Endothelial cell of umbilical vein (primary cell): ENCODE data around the gene RET.
"Not testable (repeated sequence)": the region's sequence is repeated elsewhere in the genome, so short reads cannot be mapped to it uniquely, and the experiment has no call there.

Source experiments
- CTCF ChIP-seq, 2 donors: IDR thresholded peaks; 1 replicate in 1 of 2; 2 replicates in 1 of 2; pipeline ENCODE4 v1.5.1; 2011; ENCODE audit warnings: low read length in 2 of 2, mild to moderate bottlenecking in 2 of 2, moderate library complexity in 2 of 2, control low read depth in 1 of 2, inconsistent platforms in 1 of 2, low read depth in 1 of 2; ENCODE audit not compliant: insufficient read depth in 1 of 2; ENCODE audit errors: extremely low read depth in 1 of 2
- EZH2 ChIP-seq: IDR thresholded peaks from 2 replicates; pipeline ENCODE4 v1.6.1; 2012; ENCODE audit warnings: borderline replicate concordance, low read depth, mild to moderate bottlenecking, moderate library complexity, low read length, inconsistent platforms; ENCODE audit not compliant: severe bottlenecking
- FOS ChIP-seq: IDR thresholded peaks from 2 replicates; pipeline ENCODE4 v1.6.1; 2011; ENCODE audit warnings: mild to moderate bottlenecking, low read length, moderate library complexity, borderline replicate concordance; ENCODE audit not compliant: insufficient read depth
- GATA2 ChIP-seq: IDR thresholded peaks from 2 replicates; pipeline ENCODE4 v1.7.0; 2011; ENCODE audit warnings: low read depth, mild to moderate bottlenecking, moderate library complexity, mixed read lengths, low read length; ENCODE audit not compliant: insufficient read length, insufficient read depth
- JUN ChIP-seq: IDR thresholded peaks from 2 replicates; pipeline ENCODE4 v1.6.1; 2011; ENCODE audit warnings: borderline replicate concordance, low read depth; ENCODE audit not compliant: insufficient read length, insufficient read depth
- MAX ChIP-seq: IDR thresholded peaks from 2 replicates; pipeline ENCODE4 v1.6.1; 2011; ENCODE audit not compliant: insufficient read depth, insufficient read length
- MYC ChIP-seq: IDR thresholded peaks from one replicate; pipeline ENCODE4 v1.6.1; 2011; ENCODE audit warnings: mild to moderate bottlenecking, low read depth, low read length
- POLR2A ChIP-seq: IDR thresholded peaks from 2 replicates; pipeline ENCODE4 v1.6.1; 2012; ENCODE audit warnings: low read depth, mild to moderate bottlenecking, control low read depth, low read length
- POLR2AphosphoS5 ChIP-seq: IDR thresholded peaks from 2 replicates; pipeline ENCODE4 v1.6.1; 2012; ENCODE audit warnings: low read depth, mild to moderate bottlenecking, control low read depth, low read length, moderate library complexity; ENCODE audit not compliant: insufficient read depth

- TF ChIP-seq CTCF (IDR thresholded peaks at IDR 0.05; ENCODE audit: extremely low read depth in 1 of 2, insufficient read depth in 1 of 2, low read depth in 1 of 2, low read length in 2 of 2); POLR2AphosphoS5; GATA2; EZH2; POLR2A; MAX; FOS; MYC; JUN: not testable (repeated sequence)
Observed at GRCh38 chr10:43145936-43146335, 69.1 kb downstream of the RET start.
